Measurements from ENCODE around the gene ZSWIM5.
"Not testable (repeated sequence)": the region's sequence is repeated elsewhere in the genome, so short reads cannot be mapped to it uniquely, and the experiment has no call there.

The ZSWIM5 gene

DNA sequence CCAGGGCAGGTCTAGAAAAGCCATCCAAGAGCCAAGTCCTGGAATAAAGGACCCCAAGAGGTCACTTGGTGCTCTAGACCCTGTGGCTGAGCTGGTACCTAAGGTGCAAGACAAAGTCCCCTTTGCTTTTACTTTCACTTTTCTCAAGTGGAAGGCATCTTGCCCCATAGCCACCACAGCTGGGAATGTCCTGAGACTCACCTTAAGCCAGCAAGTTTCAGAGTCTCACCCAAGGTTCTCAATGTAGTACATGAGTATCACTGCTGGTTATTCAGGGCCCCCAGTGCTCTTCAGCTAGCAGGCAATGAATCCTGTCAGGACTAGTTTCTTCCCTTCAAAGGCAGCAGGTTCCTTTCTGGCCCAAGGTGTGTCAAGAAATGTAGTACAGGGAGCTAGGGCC, 126.9 kb downstream of the ZSWIM5 start:
- CTCF ChIA-PET: no interaction called here
- no peak overlapping the region for H3K27ac ChIP-seq (ENCODE audit: insufficient read depth in 1 of 2, low read depth in 1 of 2, low read length in 2 of 2, poor library complexity in 1 of 2, severe bottlenecking in 2 of 2)
- no peak for DNase-seq
- peaks cover 0 to 6% (median 0%) of the 10 kb centered on the region in 5 experiments for H3K9me3 ChIP-seq (ENCODE audit: control extremely low read depth in 1 of 5, control insufficient read depth in 4 of 5, insufficient read depth in 2 of 5, low read depth in 1 of 5, low read length in 4 of 5)
- H3K27me3 ChIP-seq (replicated peaks in 2 of 5; ENCODE audit: control insufficient read depth in 4 of 5, insufficient read depth in 5 of 5, low read length in 4 of 5): no peaks in the 10 kb centered on the region
- no peaks in the 10 kb centered on the region for H3K36me3 ChIP-seq (ENCODE audit: control insufficient read depth in 4 of 4, insufficient read depth in 4 of 4, low read length in 3 of 4)
- no peak overlapping the region for H3K4me3 ChIP-seq (ENCODE audit: control insufficient read depth in 1 of 7, extremely low read depth in 1 of 7, insufficient read depth in 4 of 7, low read depth in 2 of 7, low read length in 6 of 7)
- H3K4me1 ChIP-seq (ENCODE audit: control extremely low read depth in 1 of 4, control insufficient read depth in 4 of 4, insufficient read depth in 4 of 4, low read length in 3 of 4): no peaks in the 10 kb centered on the region
- POLR2A ChIA-PET: no interaction called here

DNA sequence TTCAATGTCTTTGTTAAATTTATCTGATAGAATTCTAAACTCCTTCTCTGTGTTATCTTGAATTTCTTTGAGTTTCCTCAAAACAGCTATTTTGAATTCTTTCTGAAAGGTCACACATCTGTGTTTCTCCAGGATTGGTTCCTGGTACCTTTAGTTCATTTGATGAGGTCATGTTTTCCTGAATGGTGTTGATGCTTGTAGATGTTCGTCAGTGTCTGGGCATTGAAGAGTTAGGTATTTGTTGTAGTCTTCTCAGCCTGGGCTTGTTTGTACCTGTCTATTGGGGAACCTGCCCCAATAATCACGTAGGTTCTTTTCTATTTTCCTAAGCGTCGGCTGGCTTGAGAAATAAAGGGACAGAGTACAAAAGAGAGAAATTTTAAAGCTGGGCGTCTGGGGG, 129.4 kb downstream of the ZSWIM5 start:
- 100% methylated on average over 2 of the region's 5 CpGs for WGBS (ENCODE audit: insufficient coverage)
- H3K9me3 ChIP-seq (ENCODE audit: control extremely low read depth in 1 of 5, control insufficient read depth in 4 of 5, insufficient read depth in 2 of 5, low read depth in 1 of 5, low read length in 4 of 5): peaks cover 0 to 11% (median 0%) of the 10 kb centered on the region in 5 experiments
- H3K4me3 ChIP-seq (ENCODE audit: control insufficient read depth in 1 of 7, extremely low read depth in 1 of 7, insufficient read depth in 4 of 7, low read depth in 2 of 7, low read length in 6 of 7); CTCF ChIA-PET; DNase-seq; H3K27me3 ChIP-seq (replicated peaks in 2 of 5; ENCODE audit: control insufficient read depth in 4 of 5, insufficient read depth in 5 of 5, low read length in 4 of 5); H3K36me3 ChIP-seq (ENCODE audit: control insufficient read depth in 4 of 4, insufficient read depth in 4 of 4, low read length in 3 of 4); H3K27ac ChIP-seq (ENCODE audit: insufficient read depth in 1 of 2, low read depth in 1 of 2, low read length in 2 of 2, poor library complexity in 1 of 2, severe bottlenecking in 2 of 2); POLR2A ChIA-PET; H3K4me1 ChIP-seq (ENCODE audit: control extremely low read depth in 1 of 4, control insufficient read depth in 4 of 4, insufficient read depth in 4 of 4, low read length in 3 of 4): not testable (repeated sequence)

DNA sequence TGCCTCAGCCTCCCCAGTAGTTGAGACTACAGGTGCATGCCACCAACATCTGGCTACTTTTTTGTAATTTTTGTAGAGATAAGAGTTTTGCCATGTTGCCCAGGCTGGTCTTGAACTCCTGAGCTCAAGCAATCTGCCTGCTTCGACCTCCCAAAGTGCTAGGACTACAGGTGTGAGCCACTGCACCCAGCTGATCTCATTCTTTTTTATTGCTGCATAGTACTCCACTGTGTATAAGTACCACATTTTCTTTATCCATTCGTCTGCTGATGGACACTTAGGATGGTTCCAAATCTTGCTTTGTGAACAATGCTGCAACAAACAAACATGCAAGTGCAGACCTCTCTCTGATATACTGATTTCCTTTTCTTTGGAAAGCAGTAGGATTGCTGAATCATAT, 134.8 kb downstream of the ZSWIM5 start:
- CTCF ChIA-PET: no interaction called here
- POLR2A ChIA-PET: no interaction called here

DNA sequence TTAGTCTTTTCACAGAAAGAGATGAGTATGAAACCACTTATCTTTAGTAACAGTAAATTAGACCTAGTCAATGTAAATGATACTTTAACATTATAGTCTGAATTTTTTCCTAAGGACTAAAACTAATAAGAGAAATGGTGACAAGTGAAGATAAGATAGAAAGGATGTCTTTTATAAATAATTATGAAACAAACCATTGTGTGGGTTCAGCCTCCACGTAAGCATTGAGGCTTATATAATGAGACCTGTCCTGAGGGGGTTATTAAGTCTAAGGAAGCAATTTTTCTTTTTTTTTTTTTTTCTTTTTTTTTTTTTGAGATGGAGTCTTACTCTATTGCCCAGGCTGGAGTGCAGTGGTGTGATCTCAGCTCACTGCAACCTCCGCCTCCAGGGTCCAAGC, 138.6 kb downstream of the ZSWIM5 start:
- CTCF ChIA-PET: no interaction called here
- POLR2A ChIA-PET: no interaction called here
- no CpG with 5 or more reads among the region's 2 CpGs for WGBS (ENCODE audit: insufficient coverage)
- H3K27me3 ChIP-seq (replicated peaks in 2 of 5; ENCODE audit: control insufficient read depth in 4 of 5, insufficient read depth in 5 of 5, low read length in 4 of 5): no peaks in the 10 kb centered on the region
- no peaks in the 10 kb centered on the region for H3K36me3 ChIP-seq (ENCODE audit: control insufficient read depth in 4 of 4, insufficient read depth in 4 of 4, low read length in 3 of 4)
- DNase-seq: no peak
- H3K9me3 ChIP-seq (ENCODE audit: control extremely low read depth in 1 of 5, control insufficient read depth in 4 of 5, insufficient read depth in 2 of 5, low read depth in 1 of 5, low read length in 4 of 5): peaks cover 0 to 9% (median 1%) of the 10 kb centered on the region in 5 experiments
- H3K27ac ChIP-seq (ENCODE audit: insufficient read depth in 1 of 2, low read depth in 1 of 2, low read length in 2 of 2, poor library complexity in 1 of 2, severe bottlenecking in 2 of 2): no peak overlapping the region
- H3K4me3 ChIP-seq (ENCODE audit: control insufficient read depth in 1 of 7, extremely low read depth in 1 of 7, insufficient read depth in 4 of 7, low read depth in 2 of 7, low read length in 6 of 7): no peak overlapping the region
- H3K4me1 ChIP-seq (ENCODE audit: control extremely low read depth in 1 of 4, control insufficient read depth in 4 of 4, insufficient read depth in 4 of 4, low read length in 3 of 4): no peaks in the 10 kb centered on the region

More for the DNA sequence above, 134.8 kb downstream of the ZSWIM5 start:
- no peak overlapping the region for H3K4me3 ChIP-seq (ENCODE audit: control insufficient read depth in 1 of 7, extremely low read depth in 1 of 7, insufficient read depth in 4 of 7, low read depth in 2 of 7, low read length in 6 of 7)
- no peaks in the 10 kb centered on the region for H3K36me3 ChIP-seq (ENCODE audit: control insufficient read depth in 4 of 4, insufficient read depth in 4 of 4, low read length in 3 of 4)
- no peak for DNase-seq
- no peaks in the 10 kb centered on the region for H3K4me1 ChIP-seq (ENCODE audit: control extremely low read depth in 1 of 4, control insufficient read depth in 4 of 4, insufficient read depth in 4 of 4, low read length in 3 of 4)
- no peak overlapping the region for H3K27ac ChIP-seq (ENCODE audit: insufficient read depth in 1 of 2, low read depth in 1 of 2, low read length in 2 of 2, poor library complexity in 1 of 2, severe bottlenecking in 2 of 2)
- H3K9me3 ChIP-seq (ENCODE audit: control extremely low read depth in 1 of 5, control insufficient read depth in 4 of 5, insufficient read depth in 2 of 5, low read depth in 1 of 5, low read length in 4 of 5): peaks cover 0 to 9% (median 1%) of the 10 kb centered on the region in 5 experiments
- WGBS (ENCODE audit: insufficient coverage): 91% methylated on average over 2 of the region's 2 CpGs
- no peaks in the 10 kb centered on the region for H3K27me3 ChIP-seq (replicated peaks in 2 of 5; ENCODE audit: control insufficient read depth in 4 of 5, insufficient read depth in 5 of 5, low read length in 4 of 5)

DNA sequence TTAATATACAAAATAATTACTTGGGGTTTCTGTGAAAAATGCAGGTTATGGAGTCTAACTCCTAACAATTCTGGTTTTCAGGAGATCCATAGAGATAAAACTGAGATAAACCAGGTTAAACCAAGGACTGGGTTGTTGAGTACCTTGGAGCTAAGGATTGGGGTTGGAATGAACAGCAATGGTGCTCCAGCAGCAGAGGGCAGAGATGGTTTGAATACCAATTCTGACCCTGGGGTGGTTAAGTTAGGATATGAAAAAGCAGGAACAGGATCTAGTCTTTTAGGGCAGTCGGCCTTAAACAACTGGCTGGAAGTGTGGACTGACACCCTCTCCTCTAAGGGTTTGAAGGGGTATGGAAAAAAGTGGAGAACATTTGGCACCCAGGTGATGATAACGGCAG, 141.3 kb downstream of the ZSWIM5 start:
- no peaks in the 10 kb centered on the region for H3K27me3 ChIP-seq (replicated peaks in 2 of 5; ENCODE audit: control insufficient read depth in 4 of 5, insufficient read depth in 5 of 5, low read length in 4 of 5)
- no peak for DNase-seq
- H3K4me1 ChIP-seq (ENCODE audit: control extremely low read depth in 1 of 4, control insufficient read depth in 4 of 4, insufficient read depth in 4 of 4, low read length in 3 of 4): no peaks in the 10 kb centered on the region
- no peaks in the 10 kb centered on the region for H3K36me3 ChIP-seq (ENCODE audit: control insufficient read depth in 4 of 4, insufficient read depth in 4 of 4, low read length in 3 of 4)
- 100% methylated on average over 1 of the region's 2 CpGs for WGBS (ENCODE audit: insufficient coverage)
- ChIA-PET CTCF (no interaction called here), POLR2A (no interaction called here)
- H3K4me3 ChIP-seq (ENCODE audit: control insufficient read depth in 1 of 7, extremely low read depth in 1 of 7, insufficient read depth in 4 of 7, low read depth in 2 of 7, low read length in 6 of 7): no peak overlapping the region
- no peak overlapping the region for H3K27ac ChIP-seq (ENCODE audit: insufficient read depth in 1 of 2, low read depth in 1 of 2, low read length in 2 of 2, poor library complexity in 1 of 2, severe bottlenecking in 2 of 2)
- H3K9me3 ChIP-seq (ENCODE audit: control extremely low read depth in 1 of 5, control insufficient read depth in 4 of 5, insufficient read depth in 2 of 5, low read depth in 1 of 5, low read length in 4 of 5): no peaks in the 10 kb centered on the region

DNA sequence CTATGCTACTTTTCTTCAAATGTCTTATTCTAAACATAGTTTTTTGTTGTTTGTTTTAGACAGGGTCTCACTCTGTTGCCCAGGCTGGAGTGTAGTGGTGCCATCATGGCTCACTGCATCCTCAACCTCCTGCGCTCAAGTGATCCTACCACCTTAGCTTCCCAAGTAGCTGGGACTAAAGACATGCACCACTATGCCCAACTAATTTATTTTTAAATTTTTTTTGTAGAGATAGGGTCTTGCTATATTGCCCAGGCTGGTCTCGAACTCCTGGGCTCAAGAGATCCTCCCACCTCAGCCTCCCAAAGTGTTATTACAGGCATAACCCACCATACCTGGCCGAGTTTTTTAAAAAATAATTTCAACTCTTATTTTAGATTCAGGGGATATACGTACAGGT, 143.9 kb downstream of the ZSWIM5 start:
- H3K27me3 ChIP-seq (replicated peaks in 2 of 5; ENCODE audit: control insufficient read depth in 4 of 5, insufficient read depth in 5 of 5, low read length in 4 of 5); H3K4me1 ChIP-seq (ENCODE audit: control extremely low read depth in 1 of 4, control insufficient read depth in 4 of 4, insufficient read depth in 4 of 4, low read length in 3 of 4); H3K36me3 ChIP-seq (ENCODE audit: control insufficient read depth in 4 of 4, insufficient read depth in 4 of 4, low read length in 3 of 4); CTCF ChIA-PET; H3K4me3 ChIP-seq (ENCODE audit: control insufficient read depth in 1 of 7, extremely low read depth in 1 of 7, insufficient read depth in 4 of 7, low read depth in 2 of 7, low read length in 6 of 7); H3K9me3 ChIP-seq (ENCODE audit: control extremely low read depth in 1 of 5, control insufficient read depth in 4 of 5, insufficient read depth in 2 of 5, low read depth in 1 of 5, low read length in 4 of 5); DNase-seq; POLR2A ChIA-PET; H3K27ac ChIP-seq (ENCODE audit: insufficient read depth in 1 of 2, low read depth in 1 of 2, low read length in 2 of 2, poor library complexity in 1 of 2, severe bottlenecking in 2 of 2): not testable (repeated sequence)
- WGBS (ENCODE audit: insufficient coverage): no CpG with 5 or more reads among the region's 4 CpGs

DNA sequence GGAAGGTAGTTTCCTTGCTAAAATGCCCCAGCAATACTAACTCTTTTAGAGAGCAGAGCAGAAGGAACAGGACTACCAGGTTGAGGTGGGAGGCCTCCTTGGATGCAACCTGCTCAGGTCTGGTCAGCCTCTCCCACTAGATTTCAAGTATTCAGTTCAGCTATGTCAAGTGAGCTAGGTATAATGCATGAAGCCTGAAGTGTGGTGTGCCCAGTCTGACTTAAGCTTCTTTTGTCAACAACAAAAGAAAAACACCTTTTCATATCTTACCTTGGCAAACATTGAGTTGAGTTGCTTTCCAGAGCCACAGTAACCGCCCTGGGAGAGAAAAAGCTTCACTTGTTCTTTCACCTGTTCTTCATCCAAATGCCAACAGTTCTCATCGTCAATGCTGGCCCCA, 146.6 kb downstream of the ZSWIM5 start:
- ChIA-PET CTCF (no interaction called here), POLR2A (interaction anchor here (0.5 kb wide), 1 partner anchor 184 kb away, joined by 3 read pairs; no protein-coding TSS in a partner anchor)
- H3K36me3 ChIP-seq (ENCODE audit: control insufficient read depth in 4 of 4, insufficient read depth in 4 of 4, low read length in 3 of 4): peaks cover 0 to 2% (median 0%) of the 10 kb centered on the region in 4 experiments
- no peaks in the 10 kb centered on the region for H3K27me3 ChIP-seq (replicated peaks in 2 of 5; ENCODE audit: control insufficient read depth in 4 of 5, insufficient read depth in 5 of 5, low read length in 4 of 5)
- WGBS (ENCODE audit: insufficient coverage): 100% methylated on average over 1 of the region's 2 CpGs
- no peak overlapping the region for H3K4me3 ChIP-seq (ENCODE audit: control insufficient read depth in 1 of 7, extremely low read depth in 1 of 7, insufficient read depth in 4 of 7, low read depth in 2 of 7, low read length in 6 of 7)
- H3K4me1 ChIP-seq (ENCODE audit: control extremely low read depth in 1 of 4, control insufficient read depth in 4 of 4, insufficient read depth in 4 of 4, low read length in 3 of 4): no peaks in the 10 kb centered on the region
- no peak overlapping the region for H3K27ac ChIP-seq (ENCODE audit: insufficient read depth in 1 of 2, low read depth in 1 of 2, low read length in 2 of 2, poor library complexity in 1 of 2, severe bottlenecking in 2 of 2)
- DNase-seq: no peak
- H3K9me3 ChIP-seq (ENCODE audit: control extremely low read depth in 1 of 5, control insufficient read depth in 4 of 5, insufficient read depth in 2 of 5, low read depth in 1 of 5, low read length in 4 of 5): no peaks in the 10 kb centered on the region

Measured in common myeloid progenitor, CD34-positive (primary cell).